DLD1 (cell line): ENCODE measurements around the gene P3H2.

Experiments
- in situ Hi-C: cut with HindIII; loops from 2 replicates; pipeline ENCODE4 v1.10.0; 2017; ENCODE audit warnings: low sequenced_read_pairs

P3H2 gene

DNA sequence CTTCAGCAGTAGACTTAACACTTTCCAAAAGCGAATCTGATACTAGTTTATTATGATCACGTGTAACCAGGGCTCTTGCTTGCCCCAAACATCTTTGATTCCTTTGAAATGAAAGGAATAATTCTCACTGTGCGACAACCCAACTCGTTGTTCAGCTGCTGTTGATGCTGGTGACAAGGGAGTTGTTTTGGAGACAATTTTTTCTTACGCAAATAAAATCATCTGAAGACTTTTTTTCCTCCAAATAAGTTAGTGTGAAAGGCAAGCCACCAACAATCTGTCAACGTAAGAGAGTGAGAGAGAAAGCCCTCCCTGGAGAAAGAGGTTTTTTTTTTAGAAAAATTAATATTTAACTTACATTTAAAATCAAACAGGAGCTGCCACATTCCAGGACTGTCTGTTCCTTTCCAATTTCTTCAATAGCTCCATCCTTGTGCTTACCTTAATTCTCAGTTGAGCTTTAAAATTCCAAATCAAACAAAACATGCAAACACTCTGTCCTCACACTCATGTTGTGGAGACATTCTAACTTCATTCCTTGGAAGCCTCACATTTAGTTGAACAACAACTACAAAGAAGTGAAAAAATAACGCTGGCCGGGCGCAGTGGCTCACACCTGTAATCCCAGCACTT, 4.9 kb upstream of the P3H2 start:
- in situ Hi-C loops, result no loop called here

DNA sequence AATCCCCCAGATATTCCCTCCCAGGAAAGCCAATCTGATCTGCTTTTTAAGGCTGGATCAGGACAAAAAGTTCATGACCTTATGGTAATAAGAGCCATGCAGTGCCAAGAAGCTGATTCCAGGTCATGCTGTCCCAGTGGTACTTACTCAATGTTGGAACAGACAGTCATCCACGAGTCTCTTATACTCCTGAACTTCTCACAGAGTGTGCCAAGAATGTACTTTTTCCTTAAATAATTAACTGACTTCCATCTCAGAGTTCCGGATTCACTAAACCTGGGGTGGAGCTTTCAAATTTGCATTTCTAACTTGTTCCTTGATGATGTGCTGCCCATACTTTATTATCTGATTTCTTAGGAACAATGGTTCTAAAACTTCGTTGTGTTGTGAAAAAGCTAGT, 3.4 kb upstream of the P3H2 start:
- in situ Hi-C loops, result no loop called here

GRCh38 chr3:190122198-190122771, 1.6 kb upstream of the P3H2 start:
- in situ Hi-C loops, result no loop called here

- in situ Hi-C loops, result no loop called here
Measured at GRCh38 chr3:190121383-190121782, 686 bp upstream of the P3H2 start.

GRCh38 chr3:190121061-190121377, 322 bp upstream of the P3H2 start:
- in situ Hi-C loops, result no loop called here

- in situ Hi-C loops, result no loop called here
Measured at GRCh38 chr3:190119461-190120268, 1.0 kb downstream of the P3H2 start.

- in situ Hi-C loops, result no loop called here
Measured at GRCh38 chr3:190118438-190118837, 2.3 kb downstream of the P3H2 start.

- in situ Hi-C loops, result no loop called here
Measured at GRCh38 chr3:190117981-190118380, 2.7 kb downstream of the P3H2 start.

- in situ Hi-C loops, result no loop called here
Measured at GRCh38 chr3:190116551-190117067, 4.1 kb downstream of the P3H2 start.

- in situ Hi-C loops, result no loop called here
Measured at GRCh38 chr3:190110826-190111225, 9.9 kb downstream of the P3H2 start.

- in situ Hi-C loops, result no loop called here
Measured at GRCh38 chr3:190109441-190109840, 11.3 kb downstream of the P3H2 start.

GRCh38 chr3:190108804-190109203, 11.9 kb downstream of the P3H2 start:
- in situ Hi-C loops, result no loop called here

DNA sequence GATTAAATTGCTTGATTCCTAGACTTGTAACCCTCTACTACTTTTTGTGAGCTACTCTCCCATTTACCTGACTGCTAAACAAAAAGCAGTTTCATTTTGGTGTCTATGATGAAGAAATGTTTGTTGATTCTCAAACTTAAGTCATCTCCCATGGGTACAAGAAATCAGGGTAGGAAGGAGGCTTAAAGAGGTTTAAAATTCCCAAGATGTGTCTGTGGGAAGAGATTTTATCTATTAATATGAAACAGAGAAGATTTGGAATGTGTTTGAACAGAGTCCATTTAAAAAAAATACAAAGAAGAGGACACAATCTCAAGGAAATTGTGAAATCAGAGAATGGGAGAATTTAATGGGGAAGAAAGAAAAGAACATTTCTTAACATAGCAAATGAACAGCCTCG, 14.8 kb downstream of the P3H2 start:
- in situ Hi-C loops, result no loop called here

GRCh38 chr3:190101320-190102011, 19.2 kb downstream of the P3H2 start:
- in situ Hi-C loops, result no loop called here

- in situ Hi-C loops, result no loop called here
Measured at GRCh38 chr3:190099099-190099498, 21.6 kb downstream of the P3H2 start.

DNA sequence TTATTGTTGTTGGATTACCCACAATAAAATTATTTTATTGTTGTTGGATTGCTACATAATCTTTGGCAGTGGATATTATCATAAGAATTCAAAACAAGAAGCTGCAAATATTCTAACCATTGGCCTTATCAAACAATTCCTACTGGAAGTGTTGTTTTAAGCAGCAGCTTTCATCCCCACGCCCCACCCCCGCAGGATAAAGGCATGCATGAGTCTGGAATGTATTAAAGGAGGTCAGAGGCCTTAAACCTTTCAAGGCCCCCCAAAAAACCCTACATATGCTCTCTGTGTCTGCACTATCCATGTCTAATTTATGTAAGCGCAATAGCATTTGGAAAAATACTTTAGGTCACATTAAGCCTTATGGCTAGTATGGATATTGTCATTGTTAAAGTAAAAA, 23.1 kb downstream of the P3H2 start:
- in situ Hi-C loops, result no loop called here

DNA sequence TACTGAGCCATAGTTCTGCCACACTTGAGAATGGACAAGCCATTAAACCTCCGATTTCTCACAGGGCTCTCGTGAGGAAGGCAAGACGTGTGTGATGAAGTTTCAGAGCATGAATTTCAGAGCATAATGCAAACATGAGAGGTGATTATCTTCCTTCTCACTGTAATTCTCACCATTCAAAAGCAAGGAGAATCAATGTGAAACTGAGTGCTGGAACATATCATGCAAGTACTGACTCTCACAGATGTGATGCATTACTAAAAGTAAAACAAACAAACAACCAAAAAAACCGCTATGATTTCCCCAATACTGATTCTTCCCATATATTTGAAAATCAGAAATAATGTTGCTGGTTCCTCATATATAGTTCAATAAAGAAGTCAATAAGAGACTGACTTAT, 23.7 kb downstream of the P3H2 start:
- in situ Hi-C loops, result no loop called here

DNA sequence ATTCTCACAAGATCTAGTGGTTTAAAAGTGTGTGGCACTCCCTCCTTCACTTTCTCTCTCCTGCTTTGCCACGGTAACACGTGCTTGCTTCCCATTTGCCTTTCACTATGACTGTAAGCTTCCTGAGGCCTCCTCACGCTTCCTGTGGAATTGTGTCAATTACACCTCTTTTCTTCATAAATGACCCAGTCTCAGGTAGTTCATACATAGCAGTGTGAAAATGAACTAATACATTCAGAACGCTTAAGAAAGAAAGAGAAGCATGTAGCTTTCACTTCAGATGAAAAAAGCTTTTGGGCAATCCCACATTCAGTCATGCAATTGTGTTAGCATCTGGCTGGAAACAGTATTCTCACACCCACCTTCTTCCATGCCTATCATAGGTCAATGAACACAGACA, 24.4 kb downstream of the P3H2 start:
- in situ Hi-C loops, result no loop called here

DNA sequence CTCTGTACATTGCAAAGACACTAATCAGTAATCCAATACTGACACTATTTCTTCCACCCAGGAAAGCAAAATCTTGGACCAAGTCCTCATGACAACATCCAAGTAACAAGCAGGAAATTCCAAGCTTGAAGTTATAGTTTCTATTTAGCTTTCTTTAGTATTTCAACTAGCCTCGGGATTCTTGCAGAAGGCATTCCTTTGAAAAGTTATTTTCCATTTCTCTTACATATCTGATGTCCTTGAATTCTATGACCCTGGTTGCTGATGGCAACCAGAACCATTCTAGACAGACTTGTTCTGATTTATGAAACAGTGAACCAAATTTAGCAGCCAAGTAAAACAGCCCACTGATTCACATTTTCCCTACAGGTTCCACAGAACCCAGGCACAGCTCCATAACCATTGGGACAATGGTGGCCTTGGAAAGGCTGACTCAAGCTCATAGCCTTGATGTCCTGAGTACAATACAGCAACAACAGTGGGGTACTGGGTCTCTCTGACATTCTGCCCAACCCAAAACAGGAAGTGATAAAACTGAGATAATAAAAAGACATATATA, 26.5 kb downstream of the P3H2 start:
- in situ Hi-C loops, result no loop called here

DNA sequence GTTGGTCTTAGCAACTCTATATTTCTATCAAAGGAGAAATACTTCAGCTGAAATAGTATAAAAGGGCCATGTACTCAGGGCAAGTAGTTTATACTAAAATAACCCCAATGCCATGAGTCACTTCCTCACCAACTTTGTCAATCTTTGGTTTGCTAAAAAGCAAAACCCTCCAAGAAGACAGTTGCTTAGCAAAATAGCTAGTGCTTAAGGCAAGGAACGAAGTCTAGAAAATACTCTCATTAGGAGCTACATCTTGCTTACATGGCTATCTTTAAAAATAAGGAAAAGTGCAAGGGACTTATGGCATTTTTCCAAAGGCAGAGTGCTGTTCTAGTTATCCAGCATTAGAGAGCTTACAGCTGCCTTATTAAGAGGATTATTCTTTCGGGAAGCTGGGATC, 28.4 kb downstream of the P3H2 start:
- in situ Hi-C loops, result no loop called here

- in situ Hi-C loops, result no loop called here
Measured at GRCh38 chr3:190089711-190090110, 31.0 kb downstream of the P3H2 start.
